Parathyroid adenoma (tissue), 2 donors: ENCODE measurements around the gene CEACAM3.

Source experiments
- H2AFZ ChIP-seq: fragments of 300-600 bp; sonication (generic); one replicate; pipeline ENCODE4 v1.7.0; 2017; ENCODE audit warnings: antibody characterized with exemption, mild to moderate bottlenecking
- H3K27ac ChIP-seq: fragments of 300-600 bp; sonication (generic); one replicate; pipeline ENCODE4 v1.7.0; 2017
- H3K27me3 ChIP-seq: fragments of 300-600 bp; sonication (generic); one replicate; pipeline ENCODE4 v1.7.0; 2017; ENCODE audit warnings: low read length; ENCODE audit not compliant: control insufficient read depth, insufficient read depth
- H3K36me3 ChIP-seq: fragments of 300-600 bp; sonication (generic); one replicate; pipeline ENCODE4 v1.7.0; 2017; ENCODE audit warnings: low read length; ENCODE audit not compliant: control insufficient read depth, insufficient read depth
- H3K4me1 ChIP-seq: fragments of 300-600 bp; sonication (generic); one replicate; pipeline ENCODE4 v1.7.0; 2017; ENCODE audit warnings: control low read depth
- H3K4me2 ChIP-seq: fragments of 300-600 bp; sonication (generic); one replicate; pipeline ENCODE4 v1.7.0; 2017; ENCODE audit warnings: low read length
- H3K4me3 ChIP-seq: fragments of 300-600 bp; sonication (generic); one replicate; pipeline ENCODE4 v1.7.0; 2017; ENCODE audit warnings: low read depth, low read length
- H3K79me2 ChIP-seq: fragments of 300-600 bp; sonication (generic); one replicate; pipeline ENCODE4 v1.7.0; 2017; ENCODE audit warnings: control low read depth
- H3K9ac ChIP-seq: fragments of 300-600 bp; sonication (generic); one replicate; pipeline ENCODE4 v1.7.0; 2017; ENCODE audit warnings: mild to moderate bottlenecking
- H3K9me3 ChIP-seq: fragments of 300-600 bp; sonication (generic); one replicate; pipeline ENCODE4 v1.7.0; 2017; ENCODE audit warnings: low read length; ENCODE audit not compliant: control insufficient read depth
- TF ChIP-seq, protein P1 (sequence below): fragments of 300-600 bp; sonication (generic); IDR thresholded peaks from one replicate; pipeline ENCODE4 v1.7.0; 2017; ENCODE audit warnings: antibody characterized with exemption, mild to moderate bottlenecking
- donor health status: primary hyperparathyroidism.

CEACAM3 gene

DNA sequence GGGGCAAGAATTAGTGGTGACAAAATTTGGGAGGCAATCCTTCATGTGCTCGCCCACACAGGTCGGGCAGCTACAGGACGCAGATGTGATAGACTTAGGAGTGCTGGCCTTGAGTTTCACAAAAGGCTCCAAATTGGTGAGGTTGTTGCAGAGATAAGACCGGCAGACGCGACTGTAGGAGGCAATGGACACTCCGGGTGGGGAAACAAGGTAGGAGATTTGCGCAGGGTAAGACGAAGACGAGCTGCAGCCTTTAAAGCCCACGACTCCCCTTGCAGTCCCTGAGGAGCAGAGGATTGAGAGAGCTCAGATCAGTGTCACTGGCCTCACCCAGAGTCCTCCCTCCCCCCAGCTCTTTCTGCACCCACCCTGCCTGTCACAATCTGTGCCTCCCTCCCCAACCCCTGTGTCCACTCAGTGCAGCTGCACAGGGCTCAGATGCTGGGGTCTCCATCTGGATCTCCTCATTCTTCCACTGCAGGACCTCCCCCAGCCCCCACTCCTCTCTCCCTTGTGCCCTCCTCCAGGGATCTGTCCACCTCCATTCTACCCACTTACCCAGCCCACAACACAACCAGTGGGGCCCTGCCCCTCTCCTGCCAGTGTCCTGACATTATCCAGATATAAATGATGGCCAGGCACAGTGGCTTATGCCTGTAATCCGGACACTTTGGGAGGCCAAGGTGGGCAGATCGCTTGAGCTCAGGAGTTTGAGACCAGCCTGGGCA is 41.8 kb downstream of the CEACAM3 start:
- TF ChIP-seq, protein P1, sequence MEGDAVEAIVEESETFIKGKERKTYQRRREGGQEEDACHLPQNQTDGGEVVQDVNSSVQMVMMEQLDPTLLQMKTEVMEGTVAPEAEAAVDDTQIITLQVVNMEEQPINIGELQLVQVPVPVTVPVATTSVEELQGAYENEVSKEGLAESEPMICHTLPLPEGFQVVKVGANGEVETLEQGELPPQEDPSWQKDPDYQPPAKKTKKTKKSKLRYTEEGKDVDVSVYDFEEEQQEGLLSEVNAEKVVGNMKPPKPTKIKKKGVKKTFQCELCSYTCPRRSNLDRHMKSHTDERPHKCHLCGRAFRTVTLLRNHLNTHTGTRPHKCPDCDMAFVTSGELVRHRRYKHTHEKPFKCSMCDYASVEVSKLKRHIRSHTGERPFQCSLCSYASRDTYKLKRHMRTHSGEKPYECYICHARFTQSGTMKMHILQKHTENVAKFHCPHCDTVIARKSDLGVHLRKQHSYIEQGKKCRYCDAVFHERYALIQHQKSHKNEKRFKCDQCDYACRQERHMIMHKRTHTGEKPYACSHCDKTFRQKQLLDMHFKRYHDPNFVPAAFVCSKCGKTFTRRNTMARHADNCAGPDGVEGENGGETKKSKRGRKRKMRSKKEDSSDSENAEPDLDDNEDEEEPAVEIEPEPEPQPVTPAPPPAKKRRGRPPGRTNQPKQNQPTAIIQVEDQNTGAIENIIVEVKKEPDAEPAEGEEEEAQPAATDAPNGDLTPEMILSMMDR = no peak
- H3K36me3 ChIP-seq = no peaks in the 10 kb centered on the region
- no peak overlapping the region for H2AFZ ChIP-seq
- no peaks in the 10 kb centered on the region for H3K4me1 ChIP-seq
- no peak overlapping the region for H3K4me2 ChIP-seq
- H3K79me2 ChIP-seq = no peaks in the 10 kb centered on the region
- no peak overlapping the region for H3K4me3 ChIP-seq
- H3K27ac ChIP-seq = no peak overlapping the region
- H3K9ac ChIP-seq = no peak overlapping the region
- no peaks in the 10 kb centered on the region for H3K27me3 ChIP-seq
- H3K9me3 ChIP-seq = no peaks in the 10 kb centered on the region

DNA sequence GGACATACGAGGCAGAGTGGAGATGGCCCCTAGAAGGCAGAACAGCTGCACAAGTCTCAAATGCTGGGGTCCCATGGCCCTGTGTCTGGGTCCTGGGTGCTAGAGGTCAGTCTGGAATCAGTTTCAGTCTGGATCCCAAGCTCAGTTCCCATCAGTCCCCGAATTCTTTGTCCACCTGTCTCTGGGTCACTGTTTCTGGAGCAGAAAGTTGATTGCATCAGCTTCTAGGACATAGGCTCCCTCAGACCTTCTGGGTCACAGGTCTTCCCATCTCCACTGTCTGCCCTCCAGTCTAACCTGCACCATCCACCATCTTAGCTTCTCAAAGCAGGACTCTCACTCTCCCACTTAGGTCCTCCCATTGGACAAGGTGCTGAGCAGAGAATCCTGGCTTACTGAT is 42.8 kb downstream of the CEACAM3 start:
- no peaks in the 10 kb centered on the region for H3K4me1 ChIP-seq
- no peak overlapping the region for H3K9ac ChIP-seq
- no peaks in the 10 kb centered on the region for H3K27me3 ChIP-seq
- H3K4me3 ChIP-seq = no peak overlapping the region
- H3K27ac ChIP-seq = no peak overlapping the region
- no peaks in the 10 kb centered on the region for H3K9me3 ChIP-seq
- H3K79me2 ChIP-seq = no peaks in the 10 kb centered on the region
- H2AFZ ChIP-seq = no peak overlapping the region
- TF ChIP-seq, protein P1 = no peak
- H3K36me3 ChIP-seq = no peaks in the 10 kb centered on the region
- no peak overlapping the region for H3K4me2 ChIP-seq

DNA sequence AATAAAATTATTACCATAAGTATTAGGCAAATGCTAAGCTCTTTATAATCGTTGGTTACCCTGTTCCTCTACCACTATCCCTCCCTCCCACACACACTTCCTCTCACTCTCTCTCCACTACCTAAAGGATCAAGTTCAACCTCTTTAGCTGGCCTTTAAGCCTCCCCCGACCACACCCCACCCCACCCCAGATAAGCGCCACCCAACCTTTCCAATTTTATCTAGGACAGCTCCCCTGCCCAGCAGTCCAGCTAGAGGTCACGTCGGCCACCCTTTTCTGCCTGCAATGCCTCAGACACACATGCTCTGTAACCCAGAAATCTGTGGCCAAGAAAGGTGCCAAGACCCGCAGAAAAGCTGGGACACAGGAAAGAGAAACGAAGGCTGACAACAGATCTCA is 47.0 kb downstream of the CEACAM3 start:
- Histone ChIP-seq H3K4me1 (no peaks in the 10 kb centered on the region), H3K9me3 (no peaks in the 10 kb centered on the region), H3K9ac (no peak overlapping the region), H3K36me3 (no peaks in the 10 kb centered on the region), H3K4me2 (no peak overlapping the region), H3K4me3 (no peak overlapping the region), H3K27ac (no peak overlapping the region), H2AFZ (no peak overlapping the region), H3K79me2 (no peaks in the 10 kb centered on the region), H3K27me3 (no peaks in the 10 kb centered on the region)
- TF ChIP-seq, protein P1 = no peak

DNA sequence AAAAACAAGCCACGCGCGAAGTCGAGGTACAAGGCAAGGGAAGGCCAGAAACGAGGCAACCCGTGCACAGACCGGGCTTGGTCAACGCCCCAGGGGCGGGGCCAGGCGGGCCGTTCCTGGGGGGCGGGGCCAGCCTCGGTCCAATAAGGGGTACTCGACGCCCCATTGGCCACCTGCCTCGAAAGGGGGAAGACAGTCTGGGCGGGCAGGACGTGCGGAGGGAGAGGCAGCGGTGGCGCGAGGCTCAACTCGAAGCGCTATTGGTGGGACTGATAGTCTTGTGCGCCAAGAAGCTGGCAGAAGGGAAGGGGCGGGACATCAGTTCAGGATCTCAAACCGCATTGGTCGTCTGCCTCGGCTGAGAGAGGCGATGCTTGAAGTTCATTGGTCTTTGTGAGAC is 48.2 kb downstream of the CEACAM3 start, which contains the start of gene LYPD4:
Gene LYPD4 (minus strand): TSS at position 83 of the 400 bp plus-strand sequence. CDS start 5,398 bp downstream, outside the sequence.
- Histone ChIP-seq H3K9ac (no peak within 1 kb of the TSS), H3K36me3 (no peaks in the 10 kb centered on the region), H2AFZ (no peak within 1 kb of the TSS), H3K4me1 (no peaks in the 10 kb centered on the region), H3K9me3 (no peaks in the 10 kb centered on the region), H3K27ac (no peak within 1 kb of the TSS), H3K27me3 (no peaks in the 10 kb centered on the region), H3K4me2 (no peak within 1 kb of the TSS), H3K79me2 (no peaks in the 10 kb centered on the region), H3K4me3 (no peak within 1 kb of the TSS)
- TF ChIP-seq, protein P1 = no peak

DNA sequence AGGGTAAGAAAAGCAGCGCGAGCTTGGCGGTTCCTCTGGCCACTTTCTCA is 48.4 kb downstream of the CEACAM3 start, which contains the start of gene DMRTC2:
Gene DMRTC2 (plus strand): TSS at position 42 of the 50 bp plus-strand sequence. CDS start 2,387 bp downstream, outside the sequence.
- H3K79me2 ChIP-seq = no peaks in the 10 kb centered on the region
- no peak within 1 kb of the TSS for H3K27ac ChIP-seq
- H3K4me3 ChIP-seq = no peak within 1 kb of the TSS
- no peaks in the 10 kb centered on the region for H3K9me3 ChIP-seq
- H3K36me3 ChIP-seq = no peaks in the 10 kb centered on the region
- no peak within 1 kb of the TSS for H3K9ac ChIP-seq
- no peak within 1 kb of the TSS for H2AFZ ChIP-seq
- no peaks in the 10 kb centered on the region for H3K27me3 ChIP-seq
- H3K4me1 ChIP-seq = no peaks in the 10 kb centered on the region
- TF ChIP-seq, protein P1 = no peak
- H3K4me2 ChIP-seq = no peak within 1 kb of the TSS
